GM19240 (cell line): ENCODE measurements around the gene CCDC88C.
"Not testable (repeated sequence)": the region's sequence is repeated elsewhere in the genome, so short reads cannot be mapped to it uniquely, and the experiment has no call there.

Source experiments
- DNase-seq: peaks from one replicate; pipeline ENCODE4 v3.0.0; 2011; ENCODE audit warnings: low spot score; ENCODE audit not compliant: insufficient read length

The CCDC88C gene

DNA sequence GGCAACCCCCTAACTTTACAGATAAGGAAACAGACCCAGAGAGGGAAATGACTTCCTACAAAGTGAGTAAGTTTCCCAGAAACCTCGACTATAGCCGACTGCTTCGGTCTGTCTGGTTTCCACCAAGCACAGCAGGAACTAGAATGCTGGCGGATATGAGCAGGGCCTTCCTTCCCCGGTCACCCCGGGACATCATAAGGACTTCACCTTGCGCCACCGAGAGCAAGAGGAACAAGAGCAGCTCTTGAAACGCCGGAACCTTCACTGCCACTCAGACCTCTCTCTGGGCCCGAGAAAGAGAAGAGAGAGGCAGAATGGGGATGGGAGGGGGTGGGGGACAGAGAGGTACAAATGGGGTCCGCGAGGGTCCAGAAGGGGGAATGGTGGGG is 143.7 kb downstream of the CCDC88C start:
- DNase-seq = no peak

DNA sequence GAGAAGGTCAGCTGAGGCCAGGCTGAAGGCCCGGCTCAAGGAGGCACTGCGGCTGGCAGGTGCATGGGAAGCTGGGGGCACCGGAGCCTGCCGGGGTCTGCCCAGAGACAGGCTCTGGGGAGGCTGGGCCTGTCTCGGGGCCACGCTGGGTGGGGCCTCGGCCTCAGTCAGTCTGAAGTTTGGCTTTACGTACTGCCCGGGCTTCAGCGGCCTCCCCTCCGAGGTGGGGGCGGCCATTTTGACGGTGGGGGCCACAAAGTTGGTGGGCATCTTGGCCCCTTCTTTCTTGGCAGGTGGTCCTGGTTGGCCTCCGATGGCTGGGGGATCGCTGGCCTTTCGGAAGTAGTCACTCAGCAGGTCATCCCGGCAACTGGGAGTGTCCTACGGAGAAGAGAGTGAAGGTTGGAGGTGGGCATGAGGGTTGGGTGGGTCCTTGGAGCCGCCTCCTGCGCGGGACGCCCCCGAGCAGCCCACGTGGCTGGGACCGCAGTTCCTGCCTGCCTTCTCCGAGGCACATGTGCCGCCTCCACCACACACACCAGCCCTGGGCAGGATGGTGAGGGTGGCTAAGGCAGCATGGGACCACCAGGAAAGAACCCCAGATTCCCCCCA is 144.2 kb downstream of the CCDC88C start:
- DNase-seq = no peak

DNA sequence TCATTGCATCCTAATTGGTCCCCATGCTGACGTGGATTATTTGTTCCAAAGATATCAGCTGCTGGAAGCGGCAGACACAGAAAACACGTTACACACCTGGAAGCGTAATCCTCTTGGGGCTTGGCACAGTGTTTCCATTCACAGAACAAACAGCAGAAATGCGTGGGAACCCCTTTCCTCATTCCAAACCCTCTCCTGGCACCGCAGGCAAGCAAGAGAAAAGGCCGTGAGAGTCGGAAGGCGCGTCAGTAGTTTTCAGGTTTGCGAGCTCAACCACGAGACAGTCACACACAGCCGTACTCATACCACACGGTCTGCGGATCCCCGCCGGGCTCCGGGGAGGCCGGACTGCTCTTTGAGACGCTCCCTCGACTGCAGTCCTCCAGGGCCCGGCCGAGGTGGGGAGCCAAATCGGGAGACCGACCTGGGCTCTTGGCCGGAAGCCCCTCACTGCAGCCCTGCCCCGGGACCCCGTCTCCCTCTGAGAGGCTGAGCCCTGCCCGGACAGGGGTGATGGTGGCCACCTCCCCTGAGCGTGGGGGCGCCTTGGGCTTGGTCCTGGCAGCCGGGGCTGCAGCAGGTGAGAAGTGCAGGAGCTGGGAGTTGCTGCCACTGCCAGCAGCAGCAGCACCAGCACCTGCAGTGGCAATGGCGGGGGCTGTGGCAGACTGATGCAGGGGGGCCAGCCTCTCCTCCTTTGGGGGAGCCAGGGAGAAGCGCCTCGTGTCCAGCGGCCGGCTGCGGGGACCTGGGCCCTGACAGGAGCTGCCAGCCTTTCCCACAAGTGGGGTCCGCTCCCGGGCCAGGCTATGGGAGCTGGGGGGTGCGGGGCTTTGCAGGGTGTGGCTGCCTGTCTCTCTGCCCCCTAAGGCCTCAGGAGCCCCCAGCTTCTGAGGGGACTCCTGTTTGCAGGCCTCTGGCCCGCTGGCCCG is 145.0 kb downstream of the CCDC88C start:
- DNase-seq = no peak

DNA sequence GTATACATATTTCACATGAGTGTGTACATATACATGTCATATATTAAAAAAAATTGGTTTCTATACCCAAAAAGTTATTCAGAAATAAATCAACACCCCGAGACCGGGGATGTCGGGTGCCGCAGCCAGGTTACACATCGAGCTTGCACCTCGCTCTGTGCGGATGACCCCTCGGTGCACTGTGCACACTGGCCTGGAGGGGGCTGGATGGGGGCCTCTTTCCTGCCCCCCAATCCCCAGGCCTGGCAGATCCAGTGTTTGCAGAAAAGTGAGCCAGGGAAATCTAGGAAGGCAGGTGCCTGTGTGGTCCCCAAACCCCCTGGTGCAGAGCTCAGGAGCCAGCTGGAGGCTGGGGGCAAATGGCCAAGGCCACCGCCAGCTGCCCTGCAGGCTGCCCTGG is 146.0 kb downstream of the CCDC88C start:
- DNase-seq = no peak

DNA sequence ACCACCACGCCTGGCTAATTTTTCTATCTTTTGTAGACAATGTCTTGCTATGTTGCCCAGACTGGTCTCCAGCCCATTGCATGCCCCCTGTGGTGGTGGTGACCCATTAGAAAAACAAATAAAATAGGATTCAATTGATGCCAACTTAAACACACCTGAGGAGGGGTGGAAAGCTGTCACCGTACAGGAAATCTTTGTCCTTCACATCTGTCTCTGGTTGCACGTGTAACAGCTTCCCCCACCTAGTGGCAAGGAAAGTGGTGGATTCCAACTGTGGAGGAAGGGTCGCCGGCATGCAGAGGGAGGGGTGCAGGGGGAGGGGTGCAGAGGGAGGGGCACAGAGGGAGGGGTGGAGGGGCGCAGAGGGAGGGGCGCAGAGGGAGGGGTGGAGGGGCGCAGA is 147.0 kb downstream of the CCDC88C start:
- no peak for DNase-seq

DNA sequence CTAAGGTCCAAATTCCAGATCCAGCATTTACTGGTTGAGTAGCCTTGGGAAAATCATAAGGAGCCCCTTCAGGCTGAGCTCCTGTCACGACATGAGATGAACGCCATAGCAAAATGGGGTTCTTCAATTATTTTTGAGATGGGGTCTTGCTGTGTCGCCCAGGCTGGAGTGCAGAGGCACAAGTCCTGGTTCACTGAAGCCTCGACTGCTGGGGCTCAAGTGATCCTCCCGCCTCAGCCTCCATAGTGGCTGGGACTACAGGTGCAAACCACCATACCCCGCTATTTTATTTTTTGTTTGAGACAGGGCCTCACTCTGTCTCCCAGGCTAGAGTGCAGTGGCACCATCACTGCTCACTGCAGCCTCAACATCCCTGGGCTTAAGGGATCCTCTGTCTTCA is 147.4 kb downstream of the CCDC88C start:
- DNase-seq = no peak

DNA sequence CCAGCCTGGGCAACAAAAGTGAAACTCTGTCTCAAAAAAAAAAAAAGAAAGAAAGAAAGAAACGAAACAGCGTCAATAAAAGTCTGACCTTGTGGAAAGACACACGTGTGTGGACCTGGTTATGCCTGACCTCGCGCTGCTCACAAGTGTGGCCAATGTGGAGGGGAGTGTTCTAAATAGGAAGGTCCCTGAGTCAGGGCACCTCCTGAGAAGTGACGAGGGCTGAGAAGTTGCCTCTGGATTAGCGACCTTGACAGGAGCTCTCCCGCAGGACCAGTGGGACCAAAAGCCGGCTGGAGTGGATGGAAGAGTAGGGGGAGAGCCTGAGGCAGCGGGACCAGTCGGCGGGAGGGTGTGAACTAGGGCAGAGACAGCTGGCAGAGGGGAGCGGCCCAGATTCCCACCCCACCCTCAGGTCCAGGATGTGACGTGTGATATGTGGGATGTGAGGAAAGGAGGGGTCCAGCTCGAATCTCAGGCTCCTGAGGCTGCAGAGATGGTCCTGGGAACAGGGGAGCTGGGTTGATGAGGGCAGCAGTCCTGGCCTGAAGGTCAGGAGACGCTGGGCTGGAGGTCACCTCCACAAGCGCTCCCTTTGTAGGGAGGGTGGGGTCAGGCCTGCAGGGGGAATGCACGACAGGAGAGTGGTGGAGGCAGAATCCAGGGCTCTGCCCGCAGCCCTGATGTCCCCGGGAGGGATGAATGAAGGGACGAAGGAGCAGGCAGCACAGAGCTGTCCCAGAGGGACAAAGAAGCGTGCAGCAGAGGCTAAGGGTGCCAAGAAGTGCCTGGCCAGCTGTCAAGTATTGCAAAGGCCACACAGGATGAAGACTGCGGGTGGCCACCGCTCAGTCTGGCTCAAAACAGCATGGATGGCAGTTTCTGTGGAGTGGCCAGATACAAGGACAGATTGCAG is 148.3 kb downstream of the CCDC88C start:
- no peak for DNase-seq

DNA sequence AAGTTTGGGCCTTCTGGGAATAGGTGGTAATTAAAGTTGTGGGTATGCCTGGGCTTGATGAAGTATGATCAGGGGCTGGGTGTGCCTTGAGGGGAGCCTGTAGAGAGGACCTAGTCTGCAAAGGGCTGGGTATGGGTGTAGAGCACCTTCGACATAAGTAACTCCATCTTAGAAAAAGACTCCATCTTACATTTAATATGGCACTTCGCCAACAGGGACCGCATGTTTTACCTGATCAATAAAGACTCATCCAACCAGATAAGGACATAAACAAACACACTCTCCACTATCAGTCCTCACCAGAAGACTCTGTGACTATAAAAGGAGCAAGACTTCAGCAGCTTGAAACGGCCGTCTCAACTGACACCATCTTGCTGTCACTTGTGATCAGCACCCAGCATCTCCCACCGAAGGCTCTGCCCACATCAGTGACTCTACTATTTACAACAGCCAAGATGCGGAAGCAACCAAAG is 149.6 kb downstream of the CCDC88C start:
- DNase-seq = no peak

DNA sequence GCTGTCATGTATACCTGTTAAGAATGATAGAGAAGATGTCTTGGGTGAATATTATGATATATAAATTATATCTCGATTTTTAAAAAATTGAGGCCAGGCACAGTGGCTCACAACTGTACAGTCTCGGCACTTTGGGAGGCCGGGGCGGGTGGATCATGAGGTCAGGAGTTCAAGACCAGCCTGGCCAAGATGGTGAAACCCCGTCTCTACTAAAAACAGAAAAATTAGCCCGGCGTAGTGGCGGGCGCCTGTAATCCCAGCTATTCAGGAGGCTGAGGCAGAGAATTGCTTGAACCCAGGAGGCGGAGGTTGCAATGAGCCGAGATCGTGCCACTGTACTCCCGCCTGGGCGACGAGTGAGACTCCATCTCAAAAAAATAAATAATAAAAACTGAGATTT is 151.3 kb downstream of the CCDC88C start:
- DNase-seq = not testable (repeated sequence)

DNA sequence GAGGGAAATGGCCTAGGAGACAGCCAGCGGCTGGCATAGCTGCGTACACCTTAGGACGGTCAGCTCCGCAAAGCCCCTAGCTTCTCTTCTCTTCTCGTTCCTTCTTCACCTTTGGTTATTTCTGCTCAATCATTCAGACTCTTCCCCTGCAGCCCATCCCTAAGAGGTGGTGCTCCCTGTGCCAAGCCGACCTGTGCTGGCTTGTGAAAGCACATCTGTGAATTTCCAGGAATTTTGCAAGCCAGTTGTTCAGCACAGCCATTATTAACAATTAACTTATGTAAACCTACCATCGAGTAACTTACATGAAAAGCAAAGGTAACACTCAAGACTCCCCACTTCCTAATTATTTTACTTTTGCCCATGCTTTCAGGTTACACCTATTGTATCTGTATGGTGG is 152.2 kb downstream of the CCDC88C start:
- no peak for DNase-seq

DNA sequence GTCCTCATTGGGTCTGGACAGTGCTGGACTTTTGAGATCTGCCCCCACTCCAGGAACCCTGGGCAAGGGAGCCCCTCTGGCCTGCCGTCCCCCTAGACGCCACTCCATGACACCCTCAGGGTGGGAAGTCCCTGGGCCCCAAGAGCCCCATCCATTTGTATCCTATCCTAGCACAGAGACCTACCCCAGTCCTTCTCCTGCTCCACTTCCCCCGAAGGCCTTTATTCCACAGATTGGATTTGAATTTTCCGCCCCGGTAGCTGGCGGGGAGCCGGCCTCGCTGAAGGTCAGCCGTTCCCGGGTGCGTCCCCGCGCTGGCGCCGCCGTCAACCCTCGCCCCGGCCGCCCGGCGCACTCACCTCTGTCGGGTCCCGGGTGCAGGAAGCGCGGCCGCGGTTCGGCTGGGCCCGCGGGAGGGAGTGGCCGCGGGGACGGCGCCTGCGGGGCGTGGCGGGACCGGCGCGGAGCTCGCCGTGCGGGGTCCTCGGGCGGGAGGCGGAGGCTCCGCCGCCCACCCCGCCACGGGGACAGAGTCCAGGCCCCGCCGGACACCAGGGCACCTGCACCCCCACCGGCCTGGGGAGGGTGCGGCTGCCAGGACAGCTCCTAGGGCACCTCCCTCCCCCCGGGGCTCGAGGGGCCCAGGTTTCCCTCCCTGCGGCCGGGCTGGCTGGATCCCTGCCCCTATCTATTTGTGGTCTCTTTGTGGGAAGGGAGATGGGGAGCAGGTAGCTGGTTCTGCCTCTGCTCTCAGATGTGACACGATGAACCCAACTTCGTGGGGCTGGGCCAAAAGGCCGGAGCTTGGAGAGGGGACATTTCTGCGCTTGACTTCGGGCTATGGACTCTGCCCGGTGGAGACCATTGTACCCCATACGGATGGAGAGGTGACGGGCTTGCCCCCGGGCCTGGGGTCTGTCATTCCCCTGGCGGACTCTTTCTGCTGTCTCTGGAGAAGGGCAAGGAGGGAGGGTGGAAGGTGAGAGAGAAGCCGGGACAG is 153.2 kb downstream of the CCDC88C start:
- no peak for DNase-seq

DNA sequence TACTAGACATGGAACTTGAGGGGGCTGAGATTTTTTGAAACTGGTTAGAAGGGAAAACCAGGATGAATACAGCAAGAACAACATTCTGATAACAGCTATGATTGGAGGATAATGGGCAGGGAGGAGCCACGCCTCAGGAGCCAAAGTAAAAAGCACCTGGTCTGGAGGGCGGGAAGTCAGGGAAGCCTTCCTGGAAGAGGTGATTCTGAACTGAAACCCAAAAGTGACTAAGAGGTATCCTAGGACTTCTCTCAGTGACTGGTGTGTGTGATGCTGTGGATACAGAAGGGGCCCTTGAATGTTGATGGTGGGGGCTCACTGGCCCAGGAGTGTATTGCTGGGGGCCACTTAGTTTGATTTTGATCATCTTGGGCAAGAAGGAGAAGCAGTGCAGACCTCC is 154.3 kb downstream of the CCDC88C start:
- no peak for DNase-seq

DNA sequence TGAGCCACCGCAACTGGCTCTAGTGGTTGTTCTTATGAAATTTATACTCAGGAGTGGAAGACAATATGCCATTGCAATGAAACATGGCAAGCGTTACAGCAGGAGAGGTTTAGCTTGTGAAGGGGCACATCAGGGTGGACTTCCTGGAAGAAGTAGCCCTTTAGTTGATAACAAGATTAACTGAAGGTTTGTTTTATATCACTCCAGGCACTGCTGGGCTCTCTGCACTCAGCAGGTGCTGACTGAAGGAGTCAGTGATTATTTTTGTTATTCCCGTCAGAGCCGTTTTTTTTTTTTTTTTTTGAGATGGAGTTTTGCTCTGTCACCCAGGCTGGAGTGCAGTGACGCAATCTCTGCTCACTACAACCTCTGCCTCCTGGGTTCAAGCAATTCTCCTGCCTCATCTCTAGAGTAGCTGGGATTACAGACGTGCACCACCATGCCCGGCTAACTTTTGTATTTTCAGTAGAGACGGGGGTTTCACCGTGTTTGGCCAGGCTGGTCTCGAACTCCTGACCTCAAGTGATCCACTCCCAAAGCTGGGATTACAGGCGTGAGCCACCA is 155.6 kb downstream of the CCDC88C start:
- DNase-seq = no peak

DNA sequence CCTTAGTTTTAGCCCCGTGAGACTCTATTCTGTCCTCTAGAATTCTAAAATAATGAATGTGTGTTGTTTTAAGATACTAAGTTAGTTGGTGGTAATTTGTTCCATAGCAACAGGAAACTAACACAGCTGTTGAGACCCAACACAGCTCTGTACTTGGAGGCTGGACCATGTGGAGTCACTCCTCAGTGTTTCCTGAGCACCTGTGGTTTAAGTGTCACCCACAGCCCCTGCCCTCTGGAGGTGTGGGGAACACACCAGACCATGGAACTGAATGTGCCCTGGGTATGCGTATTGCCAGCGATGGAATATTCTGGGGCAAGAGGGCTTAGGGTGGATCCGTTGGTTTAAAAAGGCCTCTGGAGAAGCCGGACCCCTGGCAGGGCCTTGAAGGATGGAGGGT is 156.5 kb downstream of the CCDC88C start:
- DNase-seq = no peak

DNA sequence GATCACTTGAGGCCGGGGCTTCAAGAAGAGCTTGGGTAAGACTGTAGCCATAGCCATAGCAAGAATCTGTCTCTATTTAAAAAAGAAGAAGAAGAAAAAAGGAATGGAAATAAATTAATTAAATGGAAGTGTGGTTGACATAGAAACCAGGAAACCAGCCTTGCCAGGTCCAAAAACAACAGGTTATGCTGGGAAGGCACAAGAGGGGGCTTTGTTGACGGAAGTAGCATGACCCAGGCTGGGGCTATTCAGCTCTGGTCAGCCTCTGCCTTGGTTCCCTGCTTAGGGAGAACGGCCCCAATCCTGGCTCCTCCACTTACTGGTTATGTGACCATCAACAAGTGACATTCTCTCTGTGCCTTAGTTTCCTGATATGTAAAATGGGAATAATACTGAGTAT is 158.7 kb downstream of the CCDC88C start:
- DNase-seq = no peak

DNA sequence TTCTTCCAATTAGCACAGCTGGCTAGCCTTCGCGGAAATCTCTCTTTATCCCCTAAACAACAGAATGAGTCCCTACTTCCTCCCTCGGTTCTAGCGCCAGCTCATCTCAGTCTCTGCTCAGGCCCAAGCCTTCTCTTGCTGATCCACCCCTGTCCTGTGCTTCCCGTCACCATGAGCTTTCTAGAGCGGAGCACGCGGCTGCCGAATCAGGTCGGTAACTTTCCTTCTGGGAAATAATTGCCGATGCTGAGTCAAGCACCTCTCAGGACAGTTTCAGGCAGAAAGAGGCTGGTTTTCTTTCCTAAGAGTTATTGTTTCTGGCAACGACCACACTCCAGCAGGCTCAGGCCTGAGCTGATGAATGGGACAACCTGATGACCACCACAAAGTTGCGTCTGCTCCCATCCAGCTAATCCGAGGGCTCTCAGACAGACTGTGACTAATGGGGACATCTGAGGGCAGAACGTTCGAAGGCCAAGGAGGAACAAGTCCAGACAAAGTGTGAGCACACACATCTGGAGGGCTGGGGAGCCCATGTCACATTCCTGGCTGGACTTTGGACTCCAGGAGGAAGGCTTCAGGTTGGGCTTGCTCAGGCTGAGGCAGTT is 159.5 kb downstream of the CCDC88C start:
- no peak for DNase-seq

DNA sequence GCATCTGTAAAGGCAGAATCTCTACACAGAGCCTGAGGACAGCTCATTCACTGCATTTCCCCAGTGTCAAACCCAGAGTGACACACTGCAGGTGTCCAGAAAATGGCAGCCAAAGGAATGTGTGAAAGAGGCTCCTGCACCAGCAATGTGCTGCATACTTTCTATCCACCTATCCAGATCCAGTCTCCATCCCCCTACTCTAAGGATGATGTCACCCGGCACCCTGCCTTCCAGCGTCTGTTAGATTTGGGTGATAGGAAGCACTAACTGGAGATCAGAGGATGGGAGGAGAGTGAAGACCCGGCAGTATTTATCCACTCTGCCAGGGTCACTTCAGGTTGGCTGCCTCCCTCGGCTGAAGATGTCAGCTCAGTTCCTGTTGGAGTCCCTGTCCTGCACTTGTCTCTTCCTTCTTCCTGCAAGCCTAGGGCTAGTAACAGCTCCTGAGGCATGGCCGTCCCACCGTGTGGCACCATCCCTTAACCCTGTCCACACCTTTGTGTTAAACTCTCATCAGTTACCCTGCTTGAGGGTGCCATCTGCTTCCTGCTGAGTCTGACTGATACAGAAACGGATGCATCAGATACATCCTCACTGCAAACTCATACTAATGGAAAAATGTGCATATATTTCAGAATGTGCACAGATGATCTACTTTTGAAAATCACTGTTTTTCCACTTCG is 160.2 kb downstream of the CCDC88C start:
- no peak for DNase-seq

DNA sequence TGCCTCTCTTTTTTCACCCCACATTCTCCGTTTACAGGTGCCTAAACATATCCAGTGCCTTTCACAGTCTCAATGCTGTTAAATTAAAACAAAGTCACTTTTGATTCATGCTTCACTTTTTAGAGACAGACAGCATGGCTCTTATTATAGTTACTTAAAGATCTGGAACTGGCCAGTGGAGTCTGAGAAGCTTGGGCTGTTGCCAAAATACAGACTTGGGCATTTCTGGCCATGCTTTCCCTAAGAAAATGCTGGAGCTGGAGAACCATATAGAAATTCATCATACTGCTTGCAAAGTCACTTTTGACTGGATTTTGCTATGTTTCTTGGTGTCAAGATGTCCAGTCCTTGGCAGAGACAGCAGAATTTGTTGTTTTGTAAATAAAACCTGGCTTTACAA is 161.0 kb downstream of the CCDC88C start:
- DNase-seq = no peak

DNA sequence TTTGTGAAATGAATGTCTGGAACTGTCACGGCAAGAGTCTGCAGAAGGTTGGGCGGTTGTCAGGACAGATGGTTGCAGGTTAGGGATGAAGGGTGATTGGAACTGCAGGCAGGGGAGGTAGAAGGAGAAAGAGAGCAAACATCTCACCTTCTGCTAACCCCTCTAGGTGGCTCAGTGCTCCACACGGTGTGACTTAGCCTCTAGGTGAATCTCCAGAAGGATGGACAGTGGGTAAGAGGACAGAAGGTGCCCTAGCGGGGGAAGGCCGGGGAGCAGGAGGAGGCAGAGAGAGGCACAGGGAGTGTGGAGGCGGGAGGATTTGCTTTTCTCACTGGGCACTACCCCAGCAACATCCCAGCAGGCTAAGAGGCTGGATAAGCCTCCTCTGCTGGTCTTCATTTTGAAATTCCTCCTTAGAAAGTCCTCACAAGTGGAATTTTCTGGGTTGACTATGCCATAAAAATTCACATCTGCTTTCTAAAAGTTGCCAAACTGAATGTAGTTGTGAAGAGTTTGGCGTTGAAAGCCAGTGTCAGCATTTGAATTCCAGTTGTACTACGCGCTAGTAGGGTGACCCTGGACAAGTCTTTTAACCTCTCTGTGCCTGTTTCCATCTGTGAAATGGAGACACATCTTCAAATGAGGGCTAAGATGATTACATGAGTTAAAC is 162.5 kb downstream of the CCDC88C start:
- no peak for DNase-seq
